GM13976 (cell line): ENCODE measurements around the gene ITGB8.

Experiments
- DNase-seq: peaks from one replicate; pipeline ENCODE4 v3.0.0; 2012; ENCODE audit warnings: low spot score
- CTCF ChIP-seq: IDR thresholded peaks from 2 replicates; pipeline ENCODE4 v1.5.1; 2012; ENCODE audit warnings: borderline replicate concordance, mild to moderate bottlenecking; ENCODE audit not compliant: insufficient read depth; ENCODE audit errors: extremely low read depth, missing control alignments, control extremely low read depth
- in situ Hi-C: fragments of 300-500 bp; cut with MboI; formaldehyde crosslinking; loops from one replicate; pipeline ENCODE4 v1.12.0; 2022; ENCODE audit warnings: low sequenced_read_pairs, mixed read lengths, inconsistent platforms; ENCODE audit not compliant: unreplicated experiment

The ITGB8 gene

GRCh38 chr7:20350996-20351692 lies 20.4 kb downstream of the ITGB8 start:
- TF ChIP-seq CTCF: no peak
- DNase-seq: no peak
- in situ Hi-C loops: no loop called here

GRCh38 chr7:20351901-20352300 lies 21.2 kb downstream of the ITGB8 start:
- TF ChIP-seq CTCF: no peak
- in situ Hi-C loops: no loop called here
- no peak for DNase-seq

- no peak for DNase-seq
- in situ Hi-C loops: no loop called here
- TF ChIP-seq CTCF: no peak
These were observed 22.0 kb downstream of the ITGB8 start for GRCh38 chr7:20352573-20353306.

- DNase-seq: no peak
- in situ Hi-C loops: no loop called here
- TF ChIP-seq CTCF: no peak
These were observed 24.2 kb downstream of the ITGB8 start for GRCh38 chr7:20354610-20355528.

GRCh38 chr7:20358106-20358505 lies 27.4 kb downstream of the ITGB8 start:
- no peak for TF ChIP-seq CTCF
- no peak for DNase-seq
- in situ Hi-C loops: no loop called here

- in situ Hi-C loops: no loop called here
- TF ChIP-seq CTCF: no peak
These were observed 28.1 kb downstream of the ITGB8 start for GRCh38 chr7:20358762-20359282.

More at GRCh38 chr7:20358762-20359282, 28.1 kb downstream of the ITGB8 start:
- no peak for DNase-seq
